A673 (cell line): ENCODE results near the gene LRRC41.

Source experiments
- CTCF ChIP-seq: fragments of 300-800, 200-600 bp; sonication (generic); conservative IDR thresholded peaks from 2 replicates; pipeline ENCODE4 v1.5.1; 2017; ENCODE audit warnings: low read depth, mild to moderate bottlenecking, antibody characterized with exemption, low read length, moderate library complexity, mixed read lengths
- EZH2 ChIP-seq: fragments of 200-600 bp; sonication (generic); IDR thresholded peaks from 2 replicates; pipeline ENCODE4 v1.6.1; 2017; ENCODE audit warnings: borderline replicate concordance, low read depth, mild to moderate bottlenecking, mixed read lengths, antibody characterized with exemption, low read length; ENCODE audit not compliant: poor library complexity, severe bottlenecking

- no peak for TF ChIP-seq CTCF
- no peak for TF ChIP-seq EZH2
Observed at GRCh38 chr1:46236882-46237281, 66.5 kb downstream of the LRRC41 start.
